Stimulated activated CD4-positive, alpha-beta T cell treated with anti-CD3 and anti-CD28 coated beads, Interleukin-12 subunit alpha, Interleukin-12 subunit beta, amount 100 ng/mL, for 48 hours (primary cell): ENCODE measurements around the gene ZNF771.
A peak's percentile ranks its signal among the peaks of the same experiment; 100 is the strongest.

Experiments
- DNase-seq, 3 donors: peaks; one replicate each; pipeline ENCODE4 v3.0.0-alpha.2; 2020; ENCODE audit warnings: low read depth in 2 of 3, low spot score in 1 of 3

ZNF771 gene

GRCh38 chr16:30398661-30399434 lies 8.6 kb upstream of the ZNF771 start:
- no peak for DNase-seq

DNA sequence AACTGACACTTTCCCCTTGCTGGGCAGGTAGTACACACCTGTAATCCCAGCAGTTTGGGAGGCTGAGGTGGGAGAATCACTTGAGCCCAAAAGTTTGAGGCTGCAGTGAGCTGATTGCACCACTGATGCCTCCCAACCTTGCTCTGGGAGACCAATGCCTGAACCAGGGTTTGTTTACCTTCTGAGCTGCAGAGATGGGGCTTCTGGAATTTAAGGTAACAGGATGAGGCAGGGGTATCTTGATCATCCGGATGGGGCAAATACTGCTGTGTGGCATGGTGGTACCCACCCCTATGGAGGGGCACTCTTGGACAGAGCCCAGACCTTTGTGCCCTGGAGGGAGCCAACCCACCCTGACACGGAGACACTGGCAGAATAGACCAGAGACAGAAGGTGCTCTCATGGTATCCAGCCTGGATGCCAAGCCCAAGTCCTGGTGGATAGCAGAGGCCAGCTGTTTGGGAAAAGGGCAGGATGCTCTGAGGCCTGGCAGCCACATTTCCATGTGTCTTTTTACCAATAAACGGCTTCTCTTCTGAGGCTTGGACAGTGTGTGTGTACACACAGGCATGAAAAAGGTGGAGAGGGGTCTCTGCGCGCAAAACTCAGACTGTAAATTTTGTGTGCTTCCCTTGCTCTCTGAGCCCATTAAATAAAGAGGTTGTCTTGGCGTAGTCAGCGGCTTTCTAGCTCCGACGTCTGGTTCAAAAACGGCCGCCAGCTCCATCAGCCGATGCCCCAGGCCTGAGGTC lies 7.8 kb upstream of the ZNF771 start:
- DNase-seq: no peak

DNA sequence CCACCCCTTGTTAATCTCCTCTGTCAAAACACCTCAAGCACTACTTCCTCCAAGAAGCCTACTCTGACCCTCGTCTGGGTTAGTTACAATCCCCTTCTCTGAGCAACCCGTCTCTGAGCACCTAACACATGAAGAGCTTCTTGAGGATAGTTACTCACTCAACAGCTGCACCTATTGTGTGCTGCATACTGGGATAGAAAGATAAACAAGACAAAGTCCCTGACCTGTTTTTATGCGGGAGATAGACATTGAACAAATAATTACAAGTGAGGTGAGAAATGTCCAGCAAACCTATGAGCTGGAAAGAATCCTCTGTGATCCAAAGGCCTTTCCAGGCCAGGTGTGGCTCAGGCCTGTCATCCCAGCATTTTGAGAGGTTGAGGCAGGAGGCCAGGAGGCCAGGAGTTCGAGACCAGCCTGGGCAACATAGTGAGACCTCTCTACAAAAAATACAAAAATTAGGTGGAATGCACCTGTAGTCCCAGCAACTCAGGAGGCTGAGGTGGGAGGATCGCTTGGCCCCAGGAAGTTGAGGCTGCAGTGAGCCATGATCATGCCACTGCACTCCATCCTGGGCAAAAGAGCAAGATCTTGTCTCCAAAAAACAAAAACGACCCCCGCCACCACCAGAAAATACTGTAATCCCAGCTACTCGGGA lies 5.5 kb upstream of the ZNF771 start:
- DNase-seq: no peak

DNA sequence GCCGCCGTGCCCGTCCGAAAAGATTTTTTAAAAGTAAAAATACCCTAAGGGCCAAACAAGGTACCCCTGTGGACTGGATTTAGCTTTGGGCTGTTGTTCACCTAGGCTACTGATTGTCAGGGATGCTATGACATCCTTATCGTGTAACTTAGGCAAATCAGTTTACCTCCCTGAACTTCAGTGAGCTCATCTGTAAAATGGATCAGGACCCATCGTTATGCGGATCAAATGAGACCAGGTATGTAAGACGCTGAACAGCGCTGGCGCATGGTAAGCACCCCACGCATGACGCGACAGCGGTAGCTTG lies 658 bp upstream of the ZNF771 start:
- no peak for DNase-seq

DNA sequence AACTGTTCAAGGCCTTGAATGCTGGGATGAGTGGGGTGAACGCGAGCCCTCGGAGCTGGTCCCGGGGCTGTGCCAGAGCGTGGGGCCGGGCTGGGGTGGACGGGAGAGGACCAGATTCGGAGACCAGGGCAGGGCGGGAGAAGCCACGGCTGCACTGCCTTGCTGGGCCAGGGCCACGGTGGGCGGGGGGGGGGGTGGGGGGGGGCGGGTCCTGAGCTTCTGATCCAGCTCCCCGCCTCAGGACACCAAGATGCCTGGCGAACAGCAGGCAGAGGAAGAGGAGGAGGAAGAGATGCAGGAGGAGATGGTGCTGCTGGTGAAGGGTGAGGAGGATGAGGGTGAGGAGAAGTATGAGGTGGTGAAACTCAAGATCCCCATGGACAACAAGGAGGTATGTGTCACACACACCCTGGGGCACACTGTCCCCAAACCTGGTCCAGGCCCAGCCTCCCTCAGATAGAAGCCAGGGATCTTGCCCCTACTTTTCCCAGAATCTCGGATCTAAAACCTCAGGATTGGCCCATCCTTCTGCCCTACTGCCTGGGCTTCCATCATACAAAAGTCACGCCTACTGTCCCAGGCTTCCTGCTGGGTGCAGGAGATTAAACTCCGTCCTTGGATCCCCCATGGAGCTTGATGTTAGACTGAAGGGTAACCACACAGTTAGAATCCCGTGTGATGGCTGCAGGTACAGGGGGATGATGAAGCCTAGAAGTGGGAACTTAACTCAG lies 563 bp downstream of the ZNF771 start:
- no peak for DNase-seq

GRCh38 chr16:30409125-30410060 lies 2.0 kb downstream of the ZNF771 start:
- peak; percentile 82 to 95 (median 91) for DNase-seq

DNA sequence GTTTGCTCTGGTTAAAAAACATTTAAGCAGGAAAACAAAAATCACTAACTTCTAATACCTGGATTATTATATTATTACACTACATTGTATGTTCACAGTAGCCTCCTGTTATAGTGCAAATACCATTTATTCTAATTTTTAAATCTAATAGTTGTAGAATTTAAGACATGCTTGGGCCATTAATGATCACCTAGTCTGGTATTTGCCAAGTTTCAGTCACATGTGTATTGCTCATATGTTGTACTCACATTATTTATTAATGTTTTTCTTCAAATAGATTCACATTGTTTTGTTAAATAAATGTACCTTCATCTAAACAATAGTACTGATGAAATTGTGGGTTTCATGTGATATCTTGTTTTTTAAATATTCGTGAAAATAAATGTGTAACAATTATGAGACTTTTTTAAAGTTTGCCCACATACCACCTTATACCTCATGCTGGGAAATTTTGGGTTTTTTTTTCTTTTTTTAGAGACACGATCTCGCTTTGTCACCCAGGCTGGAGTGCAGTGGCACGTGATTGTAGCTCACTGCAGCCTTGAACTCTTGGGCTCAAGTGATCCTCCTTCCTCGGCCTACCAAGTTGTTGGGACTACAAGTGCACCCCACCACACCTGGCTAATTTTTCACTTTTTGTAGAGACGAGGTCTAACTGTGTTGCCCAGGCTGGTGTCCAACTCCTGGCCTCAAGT lies 5.9 kb downstream of the ZNF771 start:
- DNase-seq: no peak

- no peak for DNase-seq
Observed at GRCh38 chr16:30414159-30414558, 6.8 kb downstream of the ZNF771 start.

DNA sequence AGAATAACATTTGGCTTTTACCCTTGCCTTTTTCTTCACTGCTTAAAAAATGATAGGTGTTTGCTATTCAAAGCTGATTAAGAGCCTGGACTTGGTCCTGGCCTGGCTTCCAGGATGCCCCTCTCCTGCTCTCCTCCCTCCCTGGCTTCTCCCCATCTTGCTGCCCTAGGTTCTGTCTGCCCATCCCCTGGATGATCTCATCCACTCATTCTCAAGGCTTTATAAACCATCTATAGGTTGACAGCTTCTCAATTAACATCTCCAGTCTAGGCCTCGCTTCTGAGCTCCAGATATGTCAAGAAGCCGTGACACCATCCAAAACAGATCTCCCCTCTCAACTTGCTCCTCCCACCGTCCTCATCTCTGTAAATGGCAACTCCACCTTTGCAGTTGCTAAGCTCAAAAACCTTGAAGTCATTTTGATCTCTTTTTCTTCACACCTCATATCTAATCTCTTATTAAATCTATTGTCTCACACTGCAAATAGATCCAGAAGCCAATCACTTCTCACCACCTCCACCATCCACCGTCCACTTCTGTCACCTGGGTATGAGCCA lies 8.7 kb downstream of the ZNF771 start:
- no peak for DNase-seq

DNA sequence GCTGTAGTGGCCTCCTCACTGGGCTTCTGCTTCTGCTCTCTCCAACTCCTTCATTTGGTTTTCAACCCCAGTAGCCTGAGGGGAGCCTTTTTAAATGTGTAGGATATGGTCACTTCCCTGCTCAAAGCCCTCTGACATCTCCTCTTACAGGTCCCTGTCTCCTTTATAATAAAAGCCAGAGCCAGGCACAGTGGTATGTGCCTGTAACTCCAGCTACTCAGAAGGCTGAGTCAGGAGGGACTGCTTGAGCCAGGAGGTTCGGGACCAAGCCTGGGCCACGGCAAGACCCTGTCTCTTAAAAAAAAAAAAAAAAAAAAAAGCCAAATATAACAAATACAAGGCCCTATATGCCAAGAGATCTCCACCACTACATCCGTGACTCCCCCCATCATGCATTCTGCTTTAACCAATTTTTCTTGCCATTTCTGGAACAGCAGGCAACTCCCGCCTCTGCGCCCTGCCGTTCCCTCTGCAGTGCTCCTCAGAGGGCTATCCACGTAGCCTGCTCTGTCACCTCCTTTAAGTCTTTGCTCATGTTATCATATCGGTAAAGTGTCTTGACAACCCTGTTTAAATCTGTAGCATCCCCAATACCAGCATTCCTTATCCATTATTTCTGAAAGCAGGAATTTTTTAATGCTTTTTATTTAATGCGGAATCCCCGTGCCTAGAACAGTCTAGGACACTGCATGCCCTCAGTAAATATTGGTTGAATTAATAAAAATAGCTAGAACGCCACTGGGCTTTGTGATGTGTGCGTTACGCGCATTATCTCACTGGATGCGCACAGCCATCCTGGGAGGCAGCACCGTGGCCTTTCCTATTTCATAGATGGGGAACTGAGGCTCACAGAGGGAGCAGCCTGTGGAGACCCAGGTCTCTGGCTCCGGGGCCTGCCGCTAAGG lies 9.5 kb downstream of the ZNF771 start:
- DNase-seq: no peak

- peak; percentile 54 to 85 (median 84) for DNase-seq
Observed at GRCh38 chr16:30417529-30418349, 10.3 kb downstream of the ZNF771 start.

DNA sequence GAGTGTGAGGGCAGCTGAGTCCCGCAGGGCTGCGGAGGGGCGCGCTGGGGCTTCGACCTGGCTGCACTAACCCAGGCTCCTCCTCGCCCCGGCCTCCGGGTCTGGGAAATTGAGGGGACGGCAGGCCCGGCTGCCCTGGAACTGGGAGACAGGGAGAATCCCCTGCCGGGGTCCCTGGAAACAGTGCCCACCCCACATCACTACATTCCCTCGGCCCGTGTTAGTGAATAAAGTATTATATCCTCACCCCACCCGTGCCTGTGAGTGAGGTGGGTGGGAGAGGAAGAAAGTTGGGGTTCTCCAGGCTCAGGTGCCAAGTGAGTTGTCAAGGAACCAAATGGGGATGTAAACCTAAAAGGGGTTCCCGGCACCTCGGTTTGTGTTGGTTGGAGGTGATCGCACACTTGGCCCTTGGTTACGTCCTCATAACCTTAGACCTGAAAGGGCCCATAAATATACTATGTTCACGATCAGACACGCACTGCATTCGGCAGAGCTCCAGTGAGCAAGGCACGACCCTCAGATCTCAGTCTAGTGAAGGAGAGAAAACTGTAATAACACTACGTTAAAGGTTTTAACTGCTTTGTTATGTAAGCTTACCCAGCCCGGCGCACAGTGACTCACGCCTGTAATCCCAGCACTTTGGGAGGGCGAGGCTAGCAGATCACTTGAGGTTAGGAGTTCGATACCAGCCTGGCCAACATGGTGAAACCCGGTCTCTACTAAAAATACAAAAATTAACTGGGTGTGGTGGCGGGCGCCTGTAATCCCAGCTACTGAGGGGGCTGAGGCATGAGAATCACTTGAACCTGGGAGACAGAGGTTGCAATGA lies 11.2 kb downstream of the ZNF771 start:
- DNase-seq: no peak

- DNase-seq: no peak
Observed at GRCh38 chr16:30421010-30421409, 13.6 kb downstream of the ZNF771 start.

DNA sequence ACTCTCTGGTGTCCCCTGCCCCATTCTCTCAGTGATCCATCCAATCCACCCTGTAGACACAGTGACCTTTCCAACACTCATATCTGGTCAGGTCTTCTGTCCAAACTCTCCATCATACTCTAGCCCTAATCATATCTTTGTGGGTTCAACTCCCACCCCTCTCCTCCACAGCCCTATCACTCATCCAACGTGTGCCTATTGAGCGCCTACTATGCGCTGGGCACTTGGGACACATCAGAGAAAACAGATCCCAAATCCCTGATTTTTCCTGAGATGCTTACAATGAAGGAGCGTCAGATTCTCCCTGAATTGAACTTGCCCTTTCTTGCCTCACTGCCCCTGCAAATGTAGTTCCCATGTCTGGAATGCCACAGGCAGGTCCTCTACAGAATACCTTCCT lies 20.6 kb downstream of the ZNF771 start:
- no peak for DNase-seq

GRCh38 chr16:30429418-30429677 lies 21.9 kb downstream of the ZNF771 start:
- DNase-seq: no peak

DNA sequence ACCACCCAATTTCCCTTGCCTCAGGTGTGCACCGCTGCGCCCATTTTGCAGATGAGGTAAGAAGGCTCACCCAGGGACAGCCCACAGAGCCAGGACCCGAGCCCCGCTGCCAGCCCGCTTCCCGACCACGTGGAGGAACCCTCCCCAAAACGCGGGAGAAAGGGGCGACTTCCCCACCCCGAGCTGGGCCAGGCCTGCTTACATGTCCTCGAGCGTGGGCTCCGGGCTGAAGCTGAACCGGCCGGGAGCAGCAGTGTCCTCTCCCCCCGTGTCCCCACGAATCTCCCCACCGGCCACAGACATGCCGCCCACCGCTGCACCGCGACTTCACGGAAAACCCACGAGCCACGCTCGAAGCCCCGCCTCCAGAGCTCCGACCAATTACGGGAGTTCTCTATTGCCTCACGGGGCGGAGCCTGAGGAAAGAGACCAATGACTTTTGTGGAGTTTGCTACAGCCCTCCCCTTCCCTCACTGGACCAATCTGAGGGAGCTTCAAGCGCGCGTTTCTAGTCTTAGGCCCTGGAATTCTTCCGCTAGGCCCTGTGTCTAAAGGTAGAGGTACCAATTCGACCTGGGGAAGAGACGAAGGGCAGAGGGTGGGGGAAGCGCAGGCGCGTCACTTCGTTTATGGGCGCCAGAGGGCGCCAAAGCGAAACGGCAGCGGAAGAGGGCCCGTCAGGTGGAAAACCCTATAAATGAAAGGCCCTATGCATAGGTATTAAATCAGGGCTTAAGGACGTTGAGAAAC lies 22.4 kb downstream of the ZNF771 start, which contains the start of gene DCTPP1:
DCTPP1 (minus strand) TSS at position 353 of the 750 bp plus-strand sequence; CDS start at position 303, 50 bp downstream.
- peak; percentile 94 to 95 (median 94) for DNase-seq
